ENCODE data around the gene ARHGEF19.

Gene ARHGEF19

GRCh38 chr1:16217061-16217785 lies 4.8 kb upstream of the ARHGEF19 start (continued):
- TF ChIP-seq ZNF76 (tag by site-specific recombination; IDR thresholded peaks at IDR 0.05; ENCODE audit: borderline replicate concordance, low read depth) (peak; percentile 29; the same call in 1 of the 2 replicates), ZBTB26 (tag by site-specific recombination; optimal IDR thresholded peaks at IDR 0.05) (peak; percentile 56), ZSCAN16 (tag by site-specific recombination; IDR thresholded peaks at IDR 0.05) (no peak), ZNF585B (tag by site-specific recombination; IDR thresholded peaks at IDR 0.05) (no peak), ZBTB44 (tag by site-specific recombination; IDR thresholded peaks at IDR 0.05) (no peak), GLIS1 (tag by site-specific recombination; IDR thresholded peaks at IDR 0.05) (peak; percentile 37; the same call in 1 of the 2 replicates)

GRCh38 chr1:16215882-16216753 lies 3.7 kb upstream of the ARHGEF19 start:
- no peaks in the 10 kb centered on the region for H3K36me3 ChIP-seq (ENCODE audit: control insufficient read depth in 2 of 2, insufficient read depth in 1 of 2, low read length in 2 of 2)
- no peak for TF ChIP-seq ZNF654 (tag by site-specific recombination; IDR thresholded peaks at IDR 0.05; ENCODE audit: low read depth)
- peak; percentile 35; the same call in 1 of the 2 replicates for TF ChIP-seq KLF8 (tag by site-specific recombination; IDR thresholded peaks at IDR 0.05)
- peak; percentile 39; the same call in 1 of the 2 replicates for TF ChIP-seq SP3 (tag by site-specific recombination; IDR thresholded peaks at IDR 0.05)
- 0 out of 2 replicates have a peak, but pooled peaks have one; percentile 41 for TF ChIP-seq KLF9 (tag by site-specific recombination; IDR thresholded peaks at IDR 0.05; ENCODE audit: low read depth)
- TF ChIP-seq PATZ1 (tag by site-specific recombination; IDR thresholded peaks at IDR 0.05) = 0 out of 2 replicates have a peak, but pooled peaks have one; percentile 14
- TF ChIP-seq SP2 (tag by site-specific recombination; IDR thresholded peaks at IDR 0.05) = peak; percentile 72
- no peak for TF ChIP-seq HIC1 (tag by site-specific recombination; IDR thresholded peaks at IDR 0.05)
- peak; percentile 65 for TF ChIP-seq KLF10 (tag by site-specific recombination; IDR thresholded peaks at IDR 0.05)
- peak; percentile 96 for TF ChIP-seq KLF1 (tag by site-specific recombination; IDR thresholded peaks at IDR 0.05)
- POLR2A ChIA-PET = interaction anchor here (1.5 to 3.2 kb wide), 3 partner anchors 7 to 21 kb away, joined by 5 to 27 read pairs (median 8); partner anchors contain the start of gene CPLANE2
- H3K4me1 ChIP-seq (ENCODE audit: control insufficient read depth, insufficient read depth, low read length) = no peaks in the 10 kb centered on the region
- no peak overlapping the region for H3K4me3 ChIP-seq (ENCODE audit: low read depth, low read length)
- H3K9me3 ChIP-seq (ENCODE audit: control insufficient read depth, insufficient read depth, low read depth, low read length) = no peaks in the 10 kb centered on the region
- CTCF ChIA-PET = interaction anchor here (0.9 kb wide), 1 partner anchor 21 kb away, joined by 3 read pairs; the partner anchor contains the start of gene CPLANE2
- H3K27ac ChIP-seq (ENCODE audit: extremely low read depth, low read depth, low read length) = no peak overlapping the region

All from HEK293 (cell line).